SU-DHL-6 (cell line): ENCODE data around the gene DOCK8.

Source experiments
- EZH2phosphoT487 ChIP-seq: fragments of 200-600 bp; sonication (generic), shearing (Covaris generic); conservative IDR thresholded peaks from 2 replicates; pipeline ENCODE4 v1.6.1; 2018; ENCODE audit warnings: mild to moderate bottlenecking, antibody characterized with exemption, low read length, moderate library complexity, mixed read lengths
- TF ChIP-seq, protein P1 (sequence below): fragments of 200-600 bp; sonication (generic); IDR thresholded peaks from one replicate; pipeline ENCODE4 v1.5.1; 2017; ENCODE audit warnings: antibody characterized with exemption, mild to moderate bottlenecking, low read length, moderate library complexity; ENCODE audit not compliant: insufficient read depth, poor library complexity, severe bottlenecking

DNA sequence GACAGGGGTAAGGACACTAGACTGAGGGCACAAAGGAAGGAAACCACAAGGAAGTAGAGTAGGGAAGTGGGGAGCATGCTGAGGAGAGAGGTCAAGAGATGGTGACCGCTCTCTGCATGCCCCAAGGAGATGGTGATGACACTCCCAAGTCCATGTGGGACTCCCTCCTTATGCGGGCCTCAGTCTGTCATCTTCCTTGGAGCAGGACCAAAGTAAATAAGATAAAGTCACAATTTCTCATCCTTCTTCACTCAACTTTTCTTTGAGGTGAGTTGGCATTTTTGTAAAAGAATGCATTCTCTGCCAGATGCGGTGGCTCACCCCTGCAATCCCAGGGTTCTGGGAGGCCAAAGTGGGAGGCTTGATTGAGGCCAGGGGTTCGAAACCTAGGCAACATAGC lies 256.7 kb downstream of the DOCK8 start:
- TF ChIP-seq, protein P1, sequence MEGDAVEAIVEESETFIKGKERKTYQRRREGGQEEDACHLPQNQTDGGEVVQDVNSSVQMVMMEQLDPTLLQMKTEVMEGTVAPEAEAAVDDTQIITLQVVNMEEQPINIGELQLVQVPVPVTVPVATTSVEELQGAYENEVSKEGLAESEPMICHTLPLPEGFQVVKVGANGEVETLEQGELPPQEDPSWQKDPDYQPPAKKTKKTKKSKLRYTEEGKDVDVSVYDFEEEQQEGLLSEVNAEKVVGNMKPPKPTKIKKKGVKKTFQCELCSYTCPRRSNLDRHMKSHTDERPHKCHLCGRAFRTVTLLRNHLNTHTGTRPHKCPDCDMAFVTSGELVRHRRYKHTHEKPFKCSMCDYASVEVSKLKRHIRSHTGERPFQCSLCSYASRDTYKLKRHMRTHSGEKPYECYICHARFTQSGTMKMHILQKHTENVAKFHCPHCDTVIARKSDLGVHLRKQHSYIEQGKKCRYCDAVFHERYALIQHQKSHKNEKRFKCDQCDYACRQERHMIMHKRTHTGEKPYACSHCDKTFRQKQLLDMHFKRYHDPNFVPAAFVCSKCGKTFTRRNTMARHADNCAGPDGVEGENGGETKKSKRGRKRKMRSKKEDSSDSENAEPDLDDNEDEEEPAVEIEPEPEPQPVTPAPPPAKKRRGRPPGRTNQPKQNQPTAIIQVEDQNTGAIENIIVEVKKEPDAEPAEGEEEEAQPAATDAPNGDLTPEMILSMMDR: no peak
- TF ChIP-seq EZH2phosphoT487: no peak
